Keratinocyte (primary cell): ENCODE data around the gene CAMK2G. TPM values are rescaled to one million over a fixed set of nuclear protein-coding genes. Genes with fewer than 3 reads are reported as not detected.
A peak's percentile ranks its signal among the peaks of the same experiment; 100 is the strongest.

Experiments
- DNase-seq: peaks from one replicate; pipeline ENCODE4 v3.0.0-alpha.2; 2011; ENCODE audit warnings: low read depth, missing footprints, low spot score
- FAIRE-seq: peaks from 2 replicates; lab custom pipeline; 2011; peaks lifted over from hg19 to GRCh38; lab: Jason Lieb, UNC
- H2AFZ ChIP-seq: 2 replicates; pipeline ENCODE4 v1.6.0; 2012; ENCODE audit warnings: low read length, control low read depth, inconsistent platforms; ENCODE audit not compliant: control insufficient read depth
- H3K27ac ChIP-seq: 2 replicates; pipeline ENCODE4 v1.5.1; 2011; ENCODE audit warnings: low read length; ENCODE audit not compliant: control insufficient read depth, insufficient read depth
- H3K27me3 ChIP-seq: 3 replicates; pipeline ENCODE4 v1.6.0; 2011; ENCODE audit warnings: low read length; ENCODE audit not compliant: control insufficient read depth, insufficient read depth; ENCODE audit errors: extremely low read depth
- H3K36me3 ChIP-seq, 2 experiments: 2 replicates in 1 of 2; 3 replicates in 1 of 2; pipeline ENCODE4 v1.5.1; 2011; ENCODE audit warnings: low read length in 2 of 2, mild to moderate bottlenecking in 1 of 2; ENCODE audit not compliant: control insufficient read depth in 2 of 2, insufficient read depth in 2 of 2; ENCODE audit errors: extremely low read depth in 1 of 2
- H3K4me1 ChIP-seq: 3 replicates; pipeline ENCODE4 v1.5.1; 2011; ENCODE audit warnings: low read length; ENCODE audit not compliant: control insufficient read depth, insufficient read depth; ENCODE audit errors: extremely low read depth
- H3K4me2 ChIP-seq: 3 replicates; pipeline ENCODE4 v1.6.0; 2011; ENCODE audit warnings: low read depth, low read length; ENCODE audit not compliant: control insufficient read depth, insufficient read depth; ENCODE audit errors: extremely low read depth
- H3K4me3 ChIP-seq, 3 experiments: fragments of 200-600 bp in 1 of 3; sonication (generic) in 1 of 3; 2 replicates in 2 of 3; 3 replicates in 1 of 3; pipeline ENCODE4 v1.5.1; 2011 to 2016; ENCODE audit warnings: low read length in 3 of 3, mild to moderate bottlenecking in 3 of 3, control low read depth in 2 of 3, inconsistent platforms in 1 of 3, low read depth in 1 of 3, mixed read lengths in 1 of 3, mixed run types in 1 of 3, moderate library complexity in 1 of 3; ENCODE audit not compliant: control insufficient read depth in 2 of 3, insufficient read depth in 2 of 3; ENCODE audit errors: extremely low read depth in 1 of 3
- H3K79me2 ChIP-seq: 2 replicates; pipeline ENCODE4 v1.6.0; 2012; ENCODE audit warnings: low read length; ENCODE audit not compliant: control insufficient read depth, insufficient read depth
- H3K9ac ChIP-seq: 3 replicates; pipeline ENCODE4 v1.6.0; 2011; ENCODE audit warnings: low read length; ENCODE audit not compliant: control insufficient read depth, insufficient read depth; ENCODE audit errors: extremely low read depth
- H3K9me1 ChIP-seq: 3 replicates; pipeline ENCODE4 v1.6.0; 2011; ENCODE audit warnings: low read length; ENCODE audit not compliant: control insufficient read depth, insufficient read depth; ENCODE audit errors: extremely low read depth
- H3K9me3 ChIP-seq: 2 replicates; pipeline ENCODE4 v1.5.1; 2012; ENCODE audit warnings: low read depth, low read length; ENCODE audit not compliant: control insufficient read depth
- H4K20me1 ChIP-seq: 3 replicates; pipeline ENCODE4 v1.6.0; 2011; ENCODE audit warnings: low read length; ENCODE audit not compliant: control insufficient read depth, insufficient read depth; ENCODE audit errors: extremely low read depth
- CTCF ChIP-seq, 3 experiments: IDR thresholded peaks in 1 of 3; conservative IDR thresholded peaks in 1 of 3; optimal IDR thresholded peaks in 1 of 3; 2 replicates in 2 of 3; 3 replicates in 1 of 3; pipeline versions ENCODE3 to v1.5.1; 2011; ENCODE audit warnings: low read length in 3 of 3, mild to moderate bottlenecking in 3 of 3, moderate library complexity in 2 of 3, control low read depth in 1 of 3, inconsistent platforms in 1 of 3; ENCODE audit not compliant: insufficient read depth in 2 of 3; ENCODE audit errors: extremely low read depth in 1 of 3
- EZH2 ChIP-seq: IDR thresholded peaks from one replicate; pipeline ENCODE4 v1.6.1; 2012; ENCODE audit warnings: inconsistent platforms, mild to moderate bottlenecking, low read length, moderate library complexity
- dilution Hi-C: fragments of 300-500 bp; cut with MboI; formaldehyde crosslinking; loops from one replicate; pipeline ENCODE4 v1.7.0; 2020; ENCODE audit warnings: low sequenced_read_pairs; ENCODE audit not compliant: extremely low pct_ligation_motif_present
- polyA plus RNA-seq, 5 experiments: library from polyadenylated mRNA; depleted of rRNA in 3 of 5; stranded (reverse) in 3 of 5; stranded (forward) in 1 of 5; unstranded in 1 of 5; fragments of >200 nt; gene quantifications; 1 replicate in 1 of 5; 2 replicates in 3 of 5; 3 replicates in 1 of 5; pipeline versions ENCODE4 v1.2.1 to v1.2.3, GENCODE V29; 2011 to 2012; ENCODE audit warnings: missing spikeins in 2 of 5, low read depth in 1 of 5, low replicate concordance in 1 of 5

CAMK2G gene
- polyA plus RNA-seq, 1 donor (not counting 4 experiments of a cell fraction or from before 2014, with no cell fraction given), result 17.6 TPM

DNA sequence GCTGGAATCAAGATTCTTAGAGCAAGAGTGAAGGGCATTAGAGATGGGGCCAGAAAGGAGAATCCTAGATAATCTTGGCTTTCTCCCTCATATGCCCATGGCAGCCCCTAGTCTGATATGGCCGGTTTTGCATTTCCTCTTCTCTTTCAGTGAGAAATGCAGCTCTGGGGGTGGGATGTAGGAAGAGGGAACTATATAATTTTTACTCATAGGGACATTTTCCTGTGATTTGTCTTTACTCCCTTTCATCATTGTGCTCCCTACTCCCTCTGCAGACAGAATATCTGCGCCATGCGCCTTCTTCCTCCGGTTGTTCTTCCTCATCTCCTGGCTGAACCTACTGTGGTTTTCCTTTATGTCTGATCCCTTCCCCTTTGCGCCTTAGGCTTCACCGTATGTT, 109.3 kb downstream of the CAMK2G start:
- TF ChIP-seq EZH2 (no peak), CTCF (optimal IDR thresholded peaks at IDR 0.05 in 1 of 3, IDR thresholded peaks at IDR 0.05 in 1 of 3, conservative IDR thresholded peaks at IDR 0.05 in 1 of 3; ENCODE audit: extremely low read depth in 1 of 3, insufficient read depth in 2 of 3, low read length in 3 of 3) (no peak)
- H2AFZ ChIP-seq, result no peak overlapping the region
- H3K27ac ChIP-seq, result no peak overlapping the region
- peaks cover 2% of the 10 kb centered on the region for H3K79me2 ChIP-seq
- H3K27me3 ChIP-seq, result no peaks in the 10 kb centered on the region
- no peak overlapping the region for H3K4me2 ChIP-seq
- H3K36me3 ChIP-seq, result peaks cover 52 to 73% of the 10 kb centered on the region in 2 experiments
- no peaks in the 10 kb centered on the region for H4K20me1 ChIP-seq
- no peak for DNase-seq
- no peak for FAIRE-seq
- no peaks in the 10 kb centered on the region for H3K9me1 ChIP-seq
- H3K4me1 ChIP-seq, result peaks cover 23% of the 10 kb centered on the region
- dilution Hi-C loops, result no loop called here
- no peaks in the 10 kb centered on the region for H3K9me3 ChIP-seq
- H3K4me3 ChIP-seq, result no peak overlapping the region
- H3K9ac ChIP-seq, result no peak overlapping the region

DNA sequence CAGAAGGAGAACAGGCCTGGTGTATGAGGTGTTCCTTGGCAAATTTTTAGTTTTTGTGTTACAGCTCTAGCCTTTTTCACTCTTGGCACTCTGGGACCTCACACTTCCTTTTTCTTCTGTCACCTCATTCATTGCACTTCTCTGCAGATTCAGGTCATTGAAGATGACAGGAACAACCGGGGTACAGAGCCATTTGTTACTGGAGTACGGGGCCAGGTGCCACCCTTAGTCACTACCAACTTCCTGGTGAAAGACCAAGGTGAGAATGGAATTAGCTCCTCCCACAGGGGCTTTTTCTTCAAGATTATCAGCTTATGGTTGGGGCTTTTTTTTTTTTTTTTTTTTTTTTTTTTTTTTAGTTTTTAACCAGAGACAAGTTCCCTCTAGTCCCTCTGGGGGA, 111.0 kb downstream of the CAMK2G start:
- peak overlapping the region; percentile 34 for H3K4me2 ChIP-seq
- FAIRE-seq (no peak), DNase-seq (no peak)
- TF ChIP-seq EZH2, result no peak
- no peak for TF ChIP-seq CTCF (optimal IDR thresholded peaks at IDR 0.05 in 1 of 3, IDR thresholded peaks at IDR 0.05 in 1 of 3, conservative IDR thresholded peaks at IDR 0.05 in 1 of 3; ENCODE audit: extremely low read depth in 1 of 3, insufficient read depth in 2 of 3, low read length in 3 of 3)
- H3K9me1 ChIP-seq, result no peaks in the 10 kb centered on the region
- H4K20me1 ChIP-seq, result peaks cover 2% of the 10 kb centered on the region
- H3K4me1 ChIP-seq, result peaks cover 23% of the 10 kb centered on the region
- no peaks in the 10 kb centered on the region for H3K27me3 ChIP-seq
- no peaks in the 10 kb centered on the region for H3K9me3 ChIP-seq
- no peak overlapping the region for H2AFZ ChIP-seq
- peak overlapping the region; percentile 53 for H3K9ac ChIP-seq
- peaks cover 6% of the 10 kb centered on the region for H3K79me2 ChIP-seq
- H3K4me3 ChIP-seq, result no peak overlapping the region
- H3K27ac ChIP-seq, result peak overlapping the region; percentile 71
- dilution Hi-C loops, result no loop called here
- H3K36me3 ChIP-seq, result peaks cover 45 to 67% of the 10 kb centered on the region in 2 experiments
